DND-41 (cell line): ENCODE results near the gene NANOS2.

Experiments
- ATAC-seq: fragments of 200-7000 bp; cut with Tn5 transposase; 3 replicates; pipeline ENCODE4 v1.9.1; 2021; ENCODE audit warnings: low read depth; ENCODE audit not compliant: insufficient read depth
- DNase-seq: peaks from one replicate; pipeline ENCODE4 v3.0.0-alpha.2; 2020
- H2AFZ ChIP-seq: 2 replicates; pipeline ENCODE4 v1.6.0; 2012; ENCODE audit warnings: low read depth, low read length
- H3K27ac ChIP-seq: 2 replicates; pipeline ENCODE4 v1.5.1; 2012; ENCODE audit warnings: low read length, inconsistent platforms
- H3K27me3 ChIP-seq: fragments of 200-600 bp; sonication (generic); 2 replicates; pipeline ENCODE4 v1.6.0; 2012; ENCODE audit warnings: low read length, mild to moderate bottlenecking, inconsistent platforms; ENCODE audit not compliant: insufficient read depth, poor library complexity
- H3K36me3 ChIP-seq: 2 replicates; pipeline ENCODE4 v1.5.1; 2012; ENCODE audit warnings: low read length, inconsistent platforms; ENCODE audit not compliant: insufficient read depth
- H3K4me1 ChIP-seq: 2 replicates; pipeline ENCODE4 v1.5.1; 2012; ENCODE audit warnings: mild to moderate bottlenecking, low read length; ENCODE audit not compliant: insufficient read depth
- H3K4me2 ChIP-seq: 2 replicates; pipeline ENCODE4 v1.6.0; 2012; ENCODE audit warnings: mild to moderate bottlenecking, moderate library complexity, low read length, inconsistent platforms; ENCODE audit not compliant: insufficient read depth
- H3K4me3 ChIP-seq, 2 experiments: fragments of 200-600 bp in 1 of 2; shearing (Covaris generic) in 1 of 2; 2 replicates each; pipeline ENCODE4 v1.5.1; 2012 to 2016; ENCODE audit warnings: inconsistent platforms in 2 of 2, low read length in 2 of 2, mild to moderate bottlenecking in 2 of 2, low read depth in 1 of 2, moderate library complexity in 1 of 2
- H3K79me2 ChIP-seq: 2 replicates; pipeline ENCODE4 v1.6.0; 2012; ENCODE audit warnings: low read length, inconsistent platforms; ENCODE audit not compliant: insufficient read depth
- H3K9ac ChIP-seq: 2 replicates; pipeline ENCODE4 v1.6.0; 2012; ENCODE audit warnings: low read depth, mild to moderate bottlenecking, inconsistent platforms, low read length, moderate library complexity
- H3K9me3 ChIP-seq: 2 replicates; pipeline ENCODE4 v1.5.1; 2012; ENCODE audit warnings: low read length, moderate library complexity, mild to moderate bottlenecking, inconsistent platforms; ENCODE audit not compliant: insufficient read depth, severe bottlenecking
- H4K20me1 ChIP-seq: 2 replicates; pipeline ENCODE4 v1.6.0; 2012; ENCODE audit warnings: low read length; ENCODE audit not compliant: insufficient read depth
- EZH2 ChIP-seq: IDR thresholded peaks from 3 replicates; pipeline ENCODE4 v1.6.1; 2012; ENCODE audit warnings: borderline replicate concordance, low read depth, mild to moderate bottlenecking, moderate library complexity, low read length, inconsistent platforms; ENCODE audit not compliant: severe bottlenecking
- TF ChIP-seq, protein P1 (sequence below): IDR thresholded peaks from 2 replicates; pipeline ENCODE4 v1.5.1; 2012; ENCODE audit warnings: borderline replicate concordance, low read length, moderate library complexity, mild to moderate bottlenecking; ENCODE audit not compliant: poor library complexity, severe bottlenecking; ENCODE audit errors: extremely low read depth

The NANOS2 gene

DNA sequence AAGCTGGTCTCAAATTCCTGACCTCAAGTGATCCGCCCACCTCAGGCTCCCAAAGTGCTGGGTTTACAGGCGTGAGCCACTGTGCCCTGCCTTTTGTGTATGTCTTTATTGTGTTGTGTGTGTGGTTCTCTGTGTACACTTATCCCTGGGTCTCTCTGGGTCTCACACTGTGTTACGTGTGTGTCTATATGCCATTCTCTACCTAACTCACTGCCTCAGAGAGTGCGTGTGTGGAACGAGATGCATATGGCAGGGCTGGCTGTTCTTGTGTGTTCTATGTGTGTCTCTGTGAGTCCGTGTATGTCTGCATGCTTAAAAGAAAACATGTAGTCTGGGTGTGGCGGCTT lies 40.0 kb downstream of the NANOS2 start:
- no peak overlapping the region for H3K27ac ChIP-seq
- TF ChIP-seq EZH2: no peak
- TF ChIP-seq, protein P1, sequence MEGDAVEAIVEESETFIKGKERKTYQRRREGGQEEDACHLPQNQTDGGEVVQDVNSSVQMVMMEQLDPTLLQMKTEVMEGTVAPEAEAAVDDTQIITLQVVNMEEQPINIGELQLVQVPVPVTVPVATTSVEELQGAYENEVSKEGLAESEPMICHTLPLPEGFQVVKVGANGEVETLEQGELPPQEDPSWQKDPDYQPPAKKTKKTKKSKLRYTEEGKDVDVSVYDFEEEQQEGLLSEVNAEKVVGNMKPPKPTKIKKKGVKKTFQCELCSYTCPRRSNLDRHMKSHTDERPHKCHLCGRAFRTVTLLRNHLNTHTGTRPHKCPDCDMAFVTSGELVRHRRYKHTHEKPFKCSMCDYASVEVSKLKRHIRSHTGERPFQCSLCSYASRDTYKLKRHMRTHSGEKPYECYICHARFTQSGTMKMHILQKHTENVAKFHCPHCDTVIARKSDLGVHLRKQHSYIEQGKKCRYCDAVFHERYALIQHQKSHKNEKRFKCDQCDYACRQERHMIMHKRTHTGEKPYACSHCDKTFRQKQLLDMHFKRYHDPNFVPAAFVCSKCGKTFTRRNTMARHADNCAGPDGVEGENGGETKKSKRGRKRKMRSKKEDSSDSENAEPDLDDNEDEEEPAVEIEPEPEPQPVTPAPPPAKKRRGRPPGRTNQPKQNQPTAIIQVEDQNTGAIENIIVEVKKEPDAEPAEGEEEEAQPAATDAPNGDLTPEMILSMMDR: no peak
- DNase-seq (no peak), ATAC-seq (no peak)
- no peaks in the 10 kb centered on the region; the same call in 1 of the 2 replicates for H4K20me1 ChIP-seq
- H2AFZ ChIP-seq: no peak overlapping the region
- H3K9me3 ChIP-seq: no peaks in the 10 kb centered on the region
- no peaks in the 10 kb centered on the region for H3K79me2 ChIP-seq
- no peaks in the 10 kb centered on the region for H3K36me3 ChIP-seq
- no peaks in the 10 kb centered on the region for H3K4me1 ChIP-seq
- no peak overlapping the region for H3K9ac ChIP-seq
- H3K4me2 ChIP-seq: no peak overlapping the region
- H3K4me3 ChIP-seq: no peak overlapping the region
- peaks cover 5% of the 10 kb centered on the region for H3K27me3 ChIP-seq

DNA sequence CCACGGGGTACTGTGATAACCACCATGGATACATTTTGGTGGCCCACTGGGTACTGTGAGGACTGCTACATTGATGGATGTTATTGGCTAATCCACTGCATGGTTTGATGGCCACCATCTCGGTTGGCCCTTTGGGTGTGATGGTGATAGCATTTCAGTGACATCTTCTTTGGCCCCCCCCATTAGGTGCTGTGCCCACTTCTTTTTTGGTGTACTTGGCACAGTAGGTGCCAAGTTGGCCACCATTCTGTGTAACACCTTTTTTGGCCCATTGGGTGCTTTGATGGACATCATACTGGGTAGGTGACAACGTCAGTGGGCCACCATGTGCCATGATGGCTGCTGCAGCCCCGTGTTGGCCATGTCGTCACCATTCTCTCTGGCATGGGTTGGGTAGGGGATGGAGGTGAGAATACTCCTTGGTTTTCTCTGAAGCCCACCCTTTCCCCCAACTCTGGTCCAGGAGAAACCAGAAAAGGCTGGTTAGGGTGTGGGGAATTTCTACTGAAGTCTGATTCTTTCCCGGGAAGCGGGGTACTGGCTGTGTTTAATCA lies 41.3 kb downstream of the NANOS2 start:
- Histone ChIP-seq H3K4me1 (no peaks in the 10 kb centered on the region), H3K27ac (no peak overlapping the region), H3K9ac (no peak overlapping the region), H3K4me3 (no peak overlapping the region), H3K9me3 (no peaks in the 10 kb centered on the region), H4K20me1 (no peaks in the 10 kb centered on the region), H3K36me3 (no peaks in the 10 kb centered on the region), H2AFZ (no peak overlapping the region), H3K27me3 (peaks cover 5% of the 10 kb centered on the region), H3K4me2 (no peak overlapping the region), H3K79me2 (no peaks in the 10 kb centered on the region)
- TF ChIP-seq, protein P1: no peak
- TF ChIP-seq EZH2: no peak
- ATAC-seq: no peak
- DNase-seq: no peak

DNA sequence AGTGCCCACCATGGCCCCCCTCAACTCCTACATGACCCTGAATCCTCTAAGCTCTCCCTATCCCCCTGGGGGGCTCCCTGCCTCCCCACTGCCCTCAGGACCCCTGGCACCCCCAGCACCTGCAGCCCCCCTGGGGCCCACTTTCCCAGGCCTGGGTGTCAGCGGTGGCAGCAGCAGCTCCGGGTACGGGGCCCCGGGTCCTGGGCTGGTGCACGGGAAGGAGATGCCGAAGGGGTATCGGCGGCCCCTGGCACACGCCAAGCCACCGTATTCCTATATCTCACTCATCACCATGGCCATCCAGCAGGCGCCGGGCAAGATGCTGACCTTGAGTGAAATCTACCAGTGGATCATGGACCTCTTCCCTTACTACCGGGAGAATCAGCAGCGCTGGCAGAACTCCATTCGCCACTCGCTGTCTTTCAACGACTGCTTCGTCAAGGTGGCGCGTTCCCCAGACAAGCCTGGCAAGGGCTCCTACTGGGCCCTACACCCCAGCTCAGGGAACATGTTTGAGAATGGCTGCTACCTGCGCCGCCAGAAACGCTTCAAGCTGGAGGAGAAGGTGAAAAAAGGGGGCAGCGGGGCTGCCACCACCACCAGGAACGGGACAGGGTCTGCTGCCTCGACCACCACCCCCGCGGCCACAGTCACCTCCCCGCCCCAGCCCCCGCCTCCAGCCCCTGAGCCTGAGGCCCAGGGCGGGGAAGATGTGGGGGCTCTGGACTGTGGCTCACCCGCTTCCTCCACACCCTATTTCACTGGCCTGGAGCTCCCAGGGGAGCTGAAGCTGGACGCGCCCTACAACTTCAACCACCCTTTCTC lies 42.3 kb downstream of the NANOS2 start:
- no peak overlapping the region for H3K4me2 ChIP-seq
- no peaks in the 10 kb centered on the region for H4K20me1 ChIP-seq

More for the DNA sequence above, 42.3 kb downstream of the NANOS2 start:
- Histone ChIP-seq H3K27me3 (peaks cover 5% of the 10 kb centered on the region), H3K9me3 (no peaks in the 10 kb centered on the region), H3K27ac (no peak overlapping the region), H3K9ac (no peak overlapping the region), H3K4me1 (no peaks in the 10 kb centered on the region), H3K36me3 (no peaks in the 10 kb centered on the region), H3K4me3 (no peak overlapping the region), H2AFZ (no peak overlapping the region), H3K79me2 (no peaks in the 10 kb centered on the region)
- TF ChIP-seq EZH2: no peak
- TF ChIP-seq, protein P1: no peak
- DNase-seq (no peak), ATAC-seq (no peak)
